ENCODE data around the gene SCRN1. TPM values are rescaled to one million over a fixed set of nuclear protein-coding genes. Genes with fewer than 3 reads are reported as not detected.

SCRN1 gene
- total and polyA plus RNA-seq, 2 of the 13 experiments (the other 11 are each of a cell fraction or from before 2014, with no cell fraction given): 43.2 to 49.8 TPM

DNA sequence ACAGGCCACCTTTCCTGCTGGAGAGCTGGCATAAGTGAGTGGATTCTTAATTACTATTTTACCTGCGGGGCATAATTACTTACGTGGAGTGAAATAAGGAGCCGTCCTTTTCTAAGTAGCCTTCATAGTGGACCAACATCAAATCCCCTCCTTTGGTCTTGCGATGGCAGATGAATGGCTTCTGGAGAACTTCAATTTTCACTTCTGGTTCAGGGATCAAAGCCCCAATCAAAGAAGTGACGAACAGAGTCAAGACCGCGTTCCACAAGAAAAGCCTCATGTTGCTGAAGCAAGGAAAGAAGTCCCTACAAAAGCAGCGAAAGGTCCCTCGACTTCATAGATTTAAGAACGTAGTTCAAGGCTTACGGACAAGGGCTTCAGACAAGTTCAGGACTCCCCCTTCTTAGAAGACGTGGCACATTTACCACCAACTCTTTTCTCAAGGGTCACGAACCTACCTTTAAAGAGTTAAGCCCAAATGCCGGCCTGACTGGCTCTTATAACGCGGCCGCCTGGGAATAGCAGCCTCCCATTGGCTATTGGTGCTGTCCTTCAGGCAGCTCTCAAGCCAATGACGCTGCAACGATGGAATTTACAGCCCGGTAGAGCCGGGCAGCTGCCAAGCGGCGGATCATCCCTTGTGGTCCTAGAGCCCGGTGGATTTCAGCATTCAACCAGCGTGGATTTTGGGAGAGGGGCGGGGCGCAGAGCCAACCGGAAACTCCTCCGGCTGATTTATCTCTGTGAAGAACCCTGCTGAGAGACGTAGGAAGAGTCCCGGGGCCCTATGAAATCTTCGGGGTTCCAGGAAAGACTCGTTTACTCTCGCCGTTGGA lies 36.8 kb upstream of the SCRN1 start, which contains the start of gene FKBP14 (continued):
- TF ChIP-seq YY1 (IDR thresholded peaks at IDR 0.05; ENCODE audit: insufficient read depth, insufficient replicate concordance, low read depth, low read length) (peak; percentile 51), RNF2 (conservative IDR thresholded peaks at IDR 0.05; ENCODE audit: low read depth) (no peak), ZNF431 (CRISPR knock-in tag; IDR thresholded peaks at IDR 0.05; ENCODE audit: borderline replicate concordance, low read depth) (0 out of 2 replicates have a peak, but pooled peaks have one; percentile 50), SOX5 (CRISPR knock-in tag; IDR thresholded peaks at IDR 0.05; ENCODE audit: borderline replicate concordance) (peak; percentile 37; the same call in 1 of the 2 replicates), ZNF143 (CRISPR knock-in tag; IDR thresholded peaks at IDR 0.05) (peak; percentile 77)

- no peak for FAIRE-seq
- Histone ChIP-seq H3K4me1 (ENCODE audit: insufficient read depth, low read length) (peaks cover 33% of the 10 kb centered on the region), H3K9ac (ENCODE audit: insufficient read depth, low read depth, low read length) (no peak overlapping the region), H3K9me3 (ENCODE audit: low read length) (no peaks in the 10 kb centered on the region), H4K20me1 (ENCODE audit: insufficient read depth, low read length) (no peaks in the 10 kb centered on the region), H3K4me3 (replicated peaks in 1 of 3; ENCODE audit: insufficient read depth in 1 of 3, low read depth in 2 of 3, low read length in 3 of 3) (no peak overlapping the region; a peak in 1 of 6 replicates), H3K4me2 (ENCODE audit: low read depth, low read length) (peak overlapping the region; percentile 78), H3K27me3 (ENCODE audit: control insufficient read depth in 1 of 2, insufficient read depth in 2 of 2, low read length in 2 of 2) (no peaks in the 10 kb centered on the region; a peak in 1 of 5 replicates), H3K79me2 (ENCODE audit: insufficient read depth, low read length) (peaks cover 44% of the 10 kb centered on the region), H2AFZ (ENCODE audit: low read length) (no peak overlapping the region), H3K36me3 (replicated peaks in 1 of 2; ENCODE audit: control insufficient read depth in 1 of 2, insufficient read depth in 2 of 2, low read length in 2 of 2) (peaks cover 0 to 18% of the 10 kb centered on the region in 2 experiments; a peak in 3 of 5 replicates), H3K27ac (ENCODE audit: extremely low read length, insufficient read depth, low read length) (no peak overlapping the region)
- no peak for DNase-seq (ENCODE audit: low spot score)
- no peak for TF ChIP-seq REXO4 (CRISPR knock-in tag; IDR thresholded peaks at IDR 0.05; ENCODE audit: borderline replicate concordance)
- TF ChIP-seq ZNF703 (CRISPR knock-in tag; IDR thresholded peaks at IDR 0.05; ENCODE audit: borderline replicate concordance): no peak
- no peak for TF ChIP-seq TRIM24 (CRISPR knock-in tag; IDR thresholded peaks at IDR 0.05)
- ChIA-PET CTCF (ENCODE audit: low intra/inter-chr PET ratio, low total read pairs) (no interaction called here), POLR2A (no interaction called here)
- in situ Hi-C loops (cut with HindIII; ENCODE audit: extremely low pct_ligation_motif_present, low pct_unique_long_range_greater_than_20kb) (no loop called here), intact Hi-C loops (cut with micrococcal nuclease; ENCODE audit: unreplicated experiment) (no loop called here)
- 92% methylated on average over 6 of the region's 6 CpGs for WGBS (ENCODE audit: low lambda C conversion rate)
- no peak for ATAC-seq
- BruUV-seq (replicated peaks): no TSS peak
Observed at GRCh38 chr7:30023524-30023923, 33.9 kb upstream of the SCRN1 start.

All from HepG2 (cell line).